Subcutaneous adipose tissue (tissue), 4 donors: ENCODE data around the gene ZNF155. TPM values are rescaled to one million over a fixed set of nuclear protein-coding genes. Genes with fewer than 3 reads are reported as not detected.

Experiments used
- total RNA-seq, 4 donors: library from RNA; depleted of rRNA; stranded (reverse); fragments of >200 nt; gene quantifications; one replicate each; pipeline ENCODE4 v1.1.0, GENCODE V29; 2016
- TF ChIP-seq, protein P1 (sequence below): fragments of 450-650 bp; IDR thresholded peaks from one replicate; pipeline ENCODE4 v1.5.1; 2016; ENCODE audit warnings: low read depth, mild to moderate bottlenecking, control low read depth, antibody characterized with exemption, moderate library complexity

Gene ZNF155
- total RNA-seq, 4 donors from 2014 or later, result 6.0 to 13.8 (median 9.1) TPM

DNA sequence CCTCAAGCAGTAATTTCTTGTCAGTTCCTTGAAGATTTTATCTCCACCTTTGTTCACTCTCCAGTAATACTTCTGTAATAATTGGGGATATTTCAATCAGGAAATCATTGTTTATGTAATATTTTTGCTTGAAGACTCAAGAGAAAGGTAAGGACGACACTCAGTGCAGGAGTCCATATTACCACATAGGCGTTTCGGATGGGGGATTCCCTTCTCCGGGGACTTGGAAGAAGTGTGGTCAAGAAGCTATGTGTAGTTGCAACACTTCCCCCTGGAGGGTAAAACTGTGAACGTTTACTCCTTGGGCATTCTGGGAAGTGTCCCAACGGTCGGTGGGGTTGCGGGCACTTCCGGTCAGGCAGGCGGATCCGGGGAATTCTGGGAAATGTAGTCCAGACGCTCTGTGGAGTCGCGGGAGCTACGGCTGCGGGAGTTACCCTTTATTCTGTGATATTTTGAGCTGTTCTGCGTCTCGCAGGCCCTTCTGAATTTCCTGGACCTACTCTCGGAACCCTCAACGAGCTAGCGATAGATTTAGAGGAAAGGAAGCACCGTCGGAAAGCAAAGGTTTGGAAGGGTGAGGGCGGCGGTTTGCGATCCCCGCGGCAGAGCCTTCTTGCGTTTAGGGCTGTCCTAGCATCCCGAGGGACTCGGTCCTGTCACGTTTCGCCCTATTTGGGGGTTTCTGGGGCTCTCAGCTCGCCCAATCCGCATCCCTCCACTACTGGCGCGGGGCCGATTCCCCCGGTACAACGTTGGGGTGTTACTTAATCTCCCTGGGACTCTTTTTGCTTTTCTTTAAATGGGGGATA is 32.9 kb upstream of the ZNF155 start, which contains the start of gene ZNF221:
TSS of gene ZNF221 (plus strand) at position 395 of the 812 bp plus-strand sequence. CDS start 11,499 bp downstream, outside the sequence.
- TF ChIP-seq, protein P1, sequence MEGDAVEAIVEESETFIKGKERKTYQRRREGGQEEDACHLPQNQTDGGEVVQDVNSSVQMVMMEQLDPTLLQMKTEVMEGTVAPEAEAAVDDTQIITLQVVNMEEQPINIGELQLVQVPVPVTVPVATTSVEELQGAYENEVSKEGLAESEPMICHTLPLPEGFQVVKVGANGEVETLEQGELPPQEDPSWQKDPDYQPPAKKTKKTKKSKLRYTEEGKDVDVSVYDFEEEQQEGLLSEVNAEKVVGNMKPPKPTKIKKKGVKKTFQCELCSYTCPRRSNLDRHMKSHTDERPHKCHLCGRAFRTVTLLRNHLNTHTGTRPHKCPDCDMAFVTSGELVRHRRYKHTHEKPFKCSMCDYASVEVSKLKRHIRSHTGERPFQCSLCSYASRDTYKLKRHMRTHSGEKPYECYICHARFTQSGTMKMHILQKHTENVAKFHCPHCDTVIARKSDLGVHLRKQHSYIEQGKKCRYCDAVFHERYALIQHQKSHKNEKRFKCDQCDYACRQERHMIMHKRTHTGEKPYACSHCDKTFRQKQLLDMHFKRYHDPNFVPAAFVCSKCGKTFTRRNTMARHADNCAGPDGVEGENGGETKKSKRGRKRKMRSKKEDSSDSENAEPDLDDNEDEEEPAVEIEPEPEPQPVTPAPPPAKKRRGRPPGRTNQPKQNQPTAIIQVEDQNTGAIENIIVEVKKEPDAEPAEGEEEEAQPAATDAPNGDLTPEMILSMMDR, result no peak

DNA sequence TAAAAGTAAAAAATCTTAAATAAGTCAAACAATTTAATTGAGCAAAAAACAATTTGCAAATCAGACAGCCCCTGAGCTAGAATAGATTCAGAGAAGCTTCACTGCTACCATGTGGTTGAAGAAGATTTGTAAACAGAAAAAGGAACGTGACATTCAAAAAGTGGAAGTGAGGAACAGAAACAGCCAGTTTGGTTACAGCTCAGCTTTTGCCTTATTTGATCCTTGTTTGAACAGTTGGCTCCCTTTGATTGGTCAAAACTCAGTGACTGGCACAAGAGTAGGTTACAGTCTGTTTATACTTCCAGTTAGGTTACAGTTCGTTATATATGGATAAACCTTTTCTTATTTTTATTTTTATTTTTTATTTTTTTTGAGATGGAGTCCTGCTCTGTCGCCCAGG is 27.2 kb upstream of the ZNF155 start:
- TF ChIP-seq, protein P1, result no peak

DNA sequence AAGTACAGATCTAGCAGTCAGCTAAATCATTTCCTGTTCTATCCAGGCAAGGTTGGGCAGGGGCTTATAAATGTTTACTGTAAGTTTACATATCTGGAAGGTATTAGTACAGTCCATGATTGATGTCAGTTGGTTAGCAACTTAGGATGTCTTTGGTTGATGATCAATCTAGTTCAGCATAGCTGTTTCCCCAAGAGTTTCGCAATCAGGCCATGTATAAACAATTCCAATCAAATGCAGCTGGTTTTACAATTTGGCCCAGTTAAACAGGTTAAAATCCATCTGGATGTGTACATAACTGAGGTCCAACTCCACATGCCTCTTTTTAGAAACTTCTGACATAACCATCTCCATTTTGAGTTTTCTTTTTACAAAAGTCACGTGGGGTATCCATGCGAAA is 26.1 kb upstream of the ZNF155 start:
- TF ChIP-seq, protein P1, result no peak

DNA sequence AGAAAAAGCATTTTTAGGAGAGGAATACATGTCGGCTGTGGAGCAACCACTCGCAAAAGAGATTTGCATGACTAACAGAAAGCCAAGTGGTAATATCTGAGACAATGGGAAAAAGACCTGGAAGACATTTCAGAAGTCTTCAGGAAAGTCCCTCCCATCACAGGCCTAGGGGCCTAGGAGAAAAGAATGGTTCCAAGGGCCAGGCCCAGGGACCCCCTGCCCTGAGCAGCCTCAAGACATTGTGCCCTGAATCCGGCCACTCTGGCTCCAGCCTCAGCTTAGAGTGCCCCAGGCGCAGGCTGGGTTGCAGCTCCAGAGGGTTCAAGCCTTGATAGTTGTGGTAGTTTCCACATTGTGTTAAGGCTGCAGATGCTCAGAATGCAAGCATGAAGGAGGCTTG is 23.6 kb upstream of the ZNF155 start:
- TF ChIP-seq, protein P1, result no peak

DNA sequence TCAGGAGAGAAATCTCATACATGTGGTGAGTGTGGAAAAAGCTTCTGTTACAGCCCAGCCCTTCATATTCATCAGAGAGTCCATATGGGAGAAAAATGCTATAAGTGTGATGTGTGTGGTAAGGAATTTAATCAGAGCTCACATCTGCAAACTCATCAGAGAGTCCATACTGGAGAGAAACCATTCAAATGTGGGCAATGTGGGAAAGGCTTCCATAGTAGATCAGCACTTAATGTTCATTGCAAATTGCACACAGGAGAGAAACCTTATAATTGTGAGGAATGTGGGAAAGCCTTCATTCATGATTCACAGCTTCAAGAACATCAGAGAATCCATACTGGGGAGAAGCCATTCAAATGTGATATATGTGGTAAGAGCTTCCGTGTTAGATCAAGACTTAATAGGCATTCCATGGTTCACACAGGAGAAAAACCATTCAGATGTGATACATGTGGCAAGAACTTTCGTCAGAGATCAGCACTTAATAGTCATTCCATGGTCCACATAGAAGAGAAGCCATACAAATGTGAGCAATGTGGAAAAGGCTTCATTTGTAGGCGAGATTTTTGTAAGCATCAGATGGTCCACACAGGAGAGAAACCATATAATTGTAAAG is 17.8 kb upstream of the ZNF155 start:
- TF ChIP-seq, protein P1, result no peak

DNA sequence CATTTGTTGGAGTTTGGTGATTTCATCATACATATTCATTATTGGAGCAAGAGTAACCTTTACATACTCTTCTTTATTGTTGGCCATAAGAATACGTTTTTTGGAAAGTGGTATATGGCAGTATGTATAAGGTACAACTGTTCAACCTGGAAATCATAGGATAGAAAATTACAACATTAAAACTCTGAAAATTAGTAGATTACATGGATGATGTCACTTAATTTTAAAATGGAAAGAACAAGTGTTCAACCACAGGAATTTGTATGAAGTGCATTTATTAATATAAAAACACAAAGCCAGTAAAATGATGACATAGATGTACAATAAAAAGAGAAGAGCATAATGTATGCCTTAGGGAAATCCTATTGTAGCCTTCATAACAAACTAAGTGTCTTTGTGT is 7.3 kb upstream of the ZNF155 start:
- TF ChIP-seq, protein P1, result no peak

DNA sequence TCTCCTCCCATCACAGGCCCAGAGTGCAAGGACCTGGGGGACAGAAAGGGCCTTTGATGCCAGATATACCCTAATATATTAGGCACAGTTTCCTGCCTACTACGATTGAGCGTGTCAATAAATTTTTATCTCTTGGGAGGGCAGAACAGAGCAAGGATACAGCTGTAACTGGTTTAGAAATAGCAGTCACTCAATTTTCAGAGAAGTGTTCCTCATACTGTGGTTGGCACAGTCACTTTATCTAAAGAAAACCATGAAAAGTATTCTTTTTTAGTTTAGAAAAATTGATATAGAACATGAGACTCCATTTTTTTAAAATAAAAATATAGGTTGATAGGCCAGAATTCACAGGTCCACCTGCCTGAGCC is 460 bp upstream of the ZNF155 start:
- TF ChIP-seq, protein P1, result no peak
